ENCODE results near the gene ATXN7L1. TPM values are rescaled to one million over a fixed set of nuclear protein-coding genes. Genes with fewer than 3 reads are reported as not detected.
A peak's percentile ranks its signal among the peaks of the same experiment; 100 is the strongest.

Gene ATXN7L1
- total and polyA plus RNA-seq, 4 donors: 4.2 to 22.5 (median 8.5) TPM

- ATAC-seq (ENCODE audit: insufficient read depth, low FRiP score) (peak; percentile 58), DNase-seq (peak; percentile 65 to 80 (median 75))
- Histone ChIP-seq H3K27ac (ENCODE audit: low read depth in 1 of 2, low read length in 1 of 2) (no peak overlapping the region), H3K9ac (ENCODE audit: insufficient read depth in 1 of 2, low read length in 2 of 2) (no peak overlapping the region), H3K36me3 (ENCODE audit: control insufficient read depth in 4 of 4, insufficient read depth in 4 of 4, low read length in 4 of 4) (no peaks in the 10 kb centered on the region), H3K27me3 (ENCODE audit: control insufficient read depth in 3 of 3, insufficient read depth in 3 of 3, low read length in 2 of 3) (no peaks in the 10 kb centered on the region), H3K9me3 (ENCODE audit: control insufficient read depth in 4 of 4, insufficient read depth in 3 of 4, low read length in 3 of 4) (no peaks in the 10 kb centered on the region), H3K4me3 (no peak overlapping the region), H3K4me1 (ENCODE audit: control insufficient read depth in 5 of 5, insufficient read depth in 5 of 5, low read length in 5 of 5) (peaks cover 0 to 3% (median 0%) of the 10 kb centered on the region in 5 donors)
- WGBS, 2 donors: 41 to 42% methylated on average over 6 of the region's 6 CpGs
- peak; percentile 40 for TF ChIP-seq CTCF (IDR thresholded peaks at IDR 0.05; ENCODE audit: control extremely low read depth, extremely low read depth)
Measured at GRCh38 chr7:105589356-105590077, 286.9 kb downstream of the ATXN7L1 start.

GRCh38 chr7:105587909-105588635, 288.3 kb downstream of the ATXN7L1 start:
- Histone ChIP-seq H3K36me3 (ENCODE audit: control insufficient read depth in 4 of 4, insufficient read depth in 4 of 4, low read length in 4 of 4) (no peaks in the 10 kb centered on the region), H3K4me1 (ENCODE audit: control insufficient read depth in 5 of 5, insufficient read depth in 5 of 5, low read length in 5 of 5) (peaks cover 0 to 3% (median 0%) of the 10 kb centered on the region in 5 donors), H3K27ac (ENCODE audit: low read depth in 1 of 2, low read length in 1 of 2) (no peak overlapping the region), H3K9ac (ENCODE audit: insufficient read depth in 1 of 2, low read length in 2 of 2) (no peak overlapping the region), H3K27me3 (ENCODE audit: control insufficient read depth in 3 of 3, insufficient read depth in 3 of 3, low read length in 2 of 3) (no peaks in the 10 kb centered on the region), H3K9me3 (ENCODE audit: control insufficient read depth in 4 of 4, insufficient read depth in 3 of 4, low read length in 3 of 4) (peaks cover 0 to 2% (median 0%) of the 10 kb centered on the region in 4 donors), H3K4me3 (no peak overlapping the region)
- ATAC-seq (ENCODE audit: insufficient read depth, low FRiP score) (no peak), DNase-seq (peak in 1 of 3 donors; percentile 26)
- no peak for TF ChIP-seq CTCF (IDR thresholded peaks at IDR 0.05; ENCODE audit: control extremely low read depth, extremely low read depth)
- WGBS, 2 donors: 83 to 85% methylated on average over 12 of the region's 12 CpGs

- no peak for ATAC-seq (ENCODE audit: insufficient read depth, low FRiP score)
- TF ChIP-seq CTCF (IDR thresholded peaks at IDR 0.05; ENCODE audit: control extremely low read depth, extremely low read depth): no peak
- H3K27me3 ChIP-seq (ENCODE audit: control insufficient read depth in 3 of 3, insufficient read depth in 3 of 3, low read length in 2 of 3): no peaks in the 10 kb centered on the region
Measured at GRCh38 chr7:105585850-105586500, 290.4 kb downstream of the ATXN7L1 start.

More at GRCh38 chr7:105585850-105586500, 290.4 kb downstream of the ATXN7L1 start:
- Histone ChIP-seq H3K4me1 (ENCODE audit: control insufficient read depth in 5 of 5, insufficient read depth in 5 of 5, low read length in 5 of 5) (peaks cover 0 to 3% (median 3%) of the 10 kb centered on the region in 5 donors), H3K4me3 (no peak overlapping the region), H3K36me3 (ENCODE audit: control insufficient read depth in 4 of 4, insufficient read depth in 4 of 4, low read length in 4 of 4) (no peaks in the 10 kb centered on the region), H3K9ac (ENCODE audit: insufficient read depth in 1 of 2, low read length in 2 of 2) (no peak overlapping the region), H3K9me3 (ENCODE audit: control insufficient read depth in 4 of 4, insufficient read depth in 3 of 4, low read length in 3 of 4) (peaks cover 0 to 2% (median 0%) of the 10 kb centered on the region in 4 donors), H3K27ac (ENCODE audit: low read depth in 1 of 2, low read length in 1 of 2) (no peak overlapping the region)
- WGBS, 2 donors: 81 to 93% methylated on average over 2 of the region's 2 CpGs
- DNase-seq: no peak

All from lung (tissue), 12 donors.